ENCODE measurements around the gene HOXC5.
A peak's percentile ranks its signal among the peaks of the same experiment; 100 is the strongest.

Gene HOXC5

DNA sequence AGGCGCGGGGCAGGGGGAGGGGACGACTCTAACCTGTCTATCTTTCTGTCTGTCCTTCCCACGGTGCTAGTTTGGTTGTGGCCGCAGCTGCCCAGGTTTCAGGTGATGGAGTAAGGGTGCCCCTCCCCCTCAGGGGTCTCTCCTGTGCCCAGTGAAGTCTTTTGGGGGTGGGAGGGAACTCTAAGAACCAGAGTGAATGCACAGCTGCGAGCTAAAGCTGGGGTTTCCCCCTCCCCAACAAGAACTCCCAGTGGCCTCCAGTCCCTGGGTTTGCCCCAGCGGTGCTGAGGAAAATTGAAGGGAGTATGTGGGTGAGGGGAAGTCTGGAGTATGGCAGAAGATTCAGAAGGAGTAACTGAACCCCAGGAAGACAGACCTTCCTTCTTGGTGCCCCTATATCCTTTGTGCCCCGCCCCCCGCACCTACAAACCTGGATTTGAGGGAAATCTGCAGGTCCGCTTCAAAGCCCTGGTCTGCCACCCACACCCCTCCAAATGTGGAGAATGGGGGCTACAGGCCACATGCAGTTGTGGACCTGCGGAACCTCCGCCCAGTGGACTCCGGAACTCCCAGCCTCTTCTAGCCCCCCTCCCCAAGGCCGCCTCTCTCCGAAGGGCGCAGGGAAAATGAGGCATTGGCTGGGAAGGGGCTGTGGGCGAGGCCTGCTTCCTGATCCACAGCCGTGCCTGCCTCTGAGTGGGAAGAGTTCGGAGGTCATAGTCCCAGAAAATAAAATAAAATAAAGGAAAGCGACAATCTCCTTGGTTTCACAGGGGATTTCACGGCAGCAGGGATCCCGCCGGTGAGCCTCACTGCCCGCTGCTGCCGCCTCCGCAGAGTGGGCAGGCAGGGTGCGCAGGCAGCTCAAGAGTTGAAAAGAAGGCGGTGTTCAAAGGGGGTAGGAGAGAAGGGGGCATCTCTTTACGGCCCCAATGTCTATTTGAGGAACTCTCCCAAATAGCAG lies 36.3 kb upstream of the HOXC5 start:
- no peak for DNase-seq

DNA sequence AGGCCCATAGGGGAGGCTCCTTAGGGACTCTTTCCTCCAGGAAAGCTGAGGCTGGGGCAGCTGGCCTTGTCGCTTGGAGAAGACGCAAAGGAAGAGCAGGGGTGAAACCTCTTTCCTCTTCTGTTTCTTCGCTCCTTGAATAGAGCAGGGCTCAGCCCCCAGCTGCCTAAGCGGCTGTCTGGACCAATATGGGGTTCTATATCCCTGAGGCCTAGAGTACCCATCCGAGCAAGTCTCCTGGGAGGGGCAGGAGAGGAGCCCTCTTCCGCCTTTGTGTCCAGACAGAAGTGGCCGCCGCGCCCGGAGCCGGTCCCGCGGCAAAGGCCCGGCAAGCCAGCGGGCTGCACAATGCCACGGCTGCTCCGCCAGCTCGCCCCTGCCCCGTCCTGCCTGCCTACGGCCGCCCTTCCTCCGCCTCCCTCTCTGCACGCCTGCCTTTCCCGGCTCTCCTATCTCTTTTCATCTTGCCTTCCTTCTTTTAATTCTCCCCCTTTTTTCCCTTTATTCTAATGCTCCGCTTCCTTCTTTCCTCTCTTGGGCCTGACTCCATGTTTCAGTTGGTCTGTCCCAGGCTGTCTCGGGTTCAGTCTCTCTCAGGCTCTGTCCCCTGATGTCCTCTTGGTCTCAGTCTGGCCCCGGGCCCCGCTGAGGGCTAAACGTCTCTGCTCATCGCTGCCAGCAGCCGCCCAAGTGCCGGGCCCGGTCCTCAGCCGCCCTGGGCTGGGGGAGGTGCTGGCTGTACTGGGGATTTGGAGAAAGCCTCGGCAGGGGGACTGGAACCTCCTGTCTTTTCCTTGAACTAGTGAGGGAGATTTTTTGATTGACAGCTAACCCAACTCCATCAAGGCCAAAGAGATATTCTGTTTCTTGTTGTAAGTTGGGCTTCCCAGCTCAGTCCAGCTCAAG lies 35.4 kb upstream of the HOXC5 start:
- no peak for DNase-seq

DNA sequence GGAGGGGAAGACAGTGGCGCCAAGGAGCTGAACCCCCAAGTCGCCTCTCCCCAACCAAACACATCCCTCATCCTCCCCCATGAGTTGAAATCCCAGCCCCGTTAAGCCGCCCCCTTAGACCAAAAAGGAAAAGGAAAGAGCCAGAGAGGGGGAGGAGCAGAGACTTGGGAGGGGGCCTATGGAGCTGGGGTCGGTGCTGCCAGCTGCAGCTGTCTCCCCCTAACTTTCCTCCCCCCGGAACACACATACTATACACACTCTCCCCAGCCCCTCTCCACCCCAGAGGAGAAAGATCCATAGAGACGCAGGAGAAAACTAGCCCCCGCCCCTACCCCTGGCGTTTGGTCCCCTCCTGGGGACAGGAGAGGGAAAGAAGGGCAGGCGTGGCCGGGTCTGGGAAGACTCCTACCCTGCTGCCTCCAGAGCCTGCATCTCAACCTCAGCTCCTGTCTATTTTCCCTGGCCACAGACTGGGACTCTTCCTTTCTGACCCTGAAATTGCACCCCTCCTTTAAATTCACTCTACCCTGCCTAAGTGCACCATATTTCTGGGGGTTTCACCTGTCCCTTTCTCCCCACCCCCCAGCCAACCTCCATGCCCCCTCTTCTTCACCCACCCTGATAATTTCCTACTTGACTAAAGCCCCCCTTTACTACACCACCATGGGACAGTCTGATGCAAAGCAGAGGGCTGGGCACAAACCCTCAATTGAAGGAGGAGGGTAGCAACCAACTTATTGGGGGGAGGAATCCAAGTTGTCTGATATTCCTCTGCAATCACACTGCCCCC lies 34.5 kb upstream of the HOXC5 start:
- peak; percentile 60 for DNase-seq

DNA sequence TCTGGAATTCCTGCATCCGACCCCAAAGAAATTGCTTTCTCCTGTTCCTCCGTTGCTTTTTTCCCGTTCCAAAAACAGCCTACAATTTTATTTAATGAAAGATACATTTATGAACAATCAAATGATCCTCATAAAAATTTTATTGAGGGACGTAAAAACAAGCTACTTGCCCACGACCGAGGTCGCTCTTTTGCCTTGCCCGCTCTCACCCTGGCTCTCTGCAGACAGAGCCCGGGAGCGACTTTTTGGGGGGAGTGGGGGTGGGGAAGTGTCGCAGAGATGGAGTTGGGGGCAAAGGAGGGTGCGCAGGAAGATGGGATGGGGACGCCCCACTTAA lies 34.0 kb upstream of the HOXC5 start:
- DNase-seq: no peak

DNA sequence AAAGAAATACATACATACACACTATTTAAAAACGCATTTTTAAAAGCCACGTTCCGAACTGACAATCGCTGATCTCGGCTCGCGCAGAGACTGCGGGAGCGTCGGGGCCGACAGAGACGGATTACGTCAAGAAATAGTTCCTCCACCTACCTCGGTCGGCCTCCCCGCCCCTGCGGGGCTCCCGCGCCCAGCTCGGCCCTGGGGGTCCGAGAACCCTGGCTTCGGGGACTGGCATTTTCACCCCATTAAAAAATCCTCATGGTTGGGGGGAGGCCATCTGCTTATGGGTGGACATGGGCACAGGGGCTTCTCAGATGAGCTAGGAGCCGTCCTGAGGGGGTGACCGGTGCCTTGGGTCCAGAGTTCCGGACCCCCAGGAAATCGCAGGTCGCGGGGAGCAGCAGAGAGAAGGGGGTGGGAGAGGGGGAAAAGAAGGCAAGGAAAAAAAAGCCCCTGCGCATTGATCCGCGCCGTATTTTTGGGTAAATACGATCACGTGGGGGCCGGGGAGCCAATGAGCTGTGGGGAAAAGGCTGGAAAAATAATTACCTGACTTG lies 33.2 kb upstream of the HOXC5 start:
- DNase-seq: peak; percentile 88

DNA sequence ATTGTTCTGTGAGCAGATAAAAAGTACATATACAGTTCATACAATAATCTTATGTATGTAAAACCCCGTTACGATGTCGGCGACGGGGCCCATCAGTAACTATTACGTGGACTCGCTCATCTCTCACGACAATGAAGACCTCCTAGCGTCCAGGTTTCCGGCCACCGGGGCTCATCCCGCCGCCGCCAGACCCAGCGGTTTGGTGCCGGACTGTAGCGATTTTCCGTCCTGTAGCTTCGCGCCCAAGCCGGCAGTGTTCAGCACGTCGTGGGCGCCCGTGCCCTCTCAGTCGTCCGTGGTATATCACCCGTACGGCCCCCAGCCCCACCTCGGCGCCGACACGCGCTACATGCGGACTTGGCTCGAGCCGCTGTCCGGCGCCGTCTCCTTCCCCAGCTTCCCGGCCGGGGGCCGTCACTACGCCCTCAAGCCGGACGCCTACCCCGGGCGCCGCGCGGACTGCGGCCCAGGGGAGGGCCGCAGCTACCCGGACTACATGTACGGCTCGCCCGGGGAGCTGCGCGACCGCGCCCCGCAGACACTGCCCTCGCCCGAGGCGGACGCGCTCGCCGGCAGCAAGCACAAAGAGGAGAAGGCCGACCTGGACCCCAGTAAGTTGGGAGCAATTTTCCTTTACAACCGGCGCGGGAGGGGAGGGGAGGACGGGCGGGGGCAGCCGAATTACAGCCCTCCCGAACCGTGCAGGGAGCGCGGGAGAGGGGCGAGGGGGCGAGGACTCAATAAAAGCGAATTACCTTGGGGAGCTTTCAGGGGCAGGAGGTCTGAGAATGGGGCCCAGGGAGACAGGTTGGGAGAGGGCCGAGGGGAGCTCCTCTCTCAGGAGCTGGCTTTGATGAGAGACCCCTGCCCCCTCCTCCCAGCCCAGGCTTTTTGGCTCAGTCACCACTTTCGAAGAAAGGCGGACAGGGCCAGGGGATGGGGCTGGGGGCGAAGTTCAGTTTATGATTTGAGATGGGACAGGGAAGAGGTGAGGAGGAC lies 32.4 kb upstream of the HOXC5 start, which contains the start of gene HOXC9:
TSS of gene HOXC9 (plus strand) at position 46 of the 999 bp plus-strand sequence. CDS start at position 74, 28 bp downstream.
- DNase-seq: no peak

DNA sequence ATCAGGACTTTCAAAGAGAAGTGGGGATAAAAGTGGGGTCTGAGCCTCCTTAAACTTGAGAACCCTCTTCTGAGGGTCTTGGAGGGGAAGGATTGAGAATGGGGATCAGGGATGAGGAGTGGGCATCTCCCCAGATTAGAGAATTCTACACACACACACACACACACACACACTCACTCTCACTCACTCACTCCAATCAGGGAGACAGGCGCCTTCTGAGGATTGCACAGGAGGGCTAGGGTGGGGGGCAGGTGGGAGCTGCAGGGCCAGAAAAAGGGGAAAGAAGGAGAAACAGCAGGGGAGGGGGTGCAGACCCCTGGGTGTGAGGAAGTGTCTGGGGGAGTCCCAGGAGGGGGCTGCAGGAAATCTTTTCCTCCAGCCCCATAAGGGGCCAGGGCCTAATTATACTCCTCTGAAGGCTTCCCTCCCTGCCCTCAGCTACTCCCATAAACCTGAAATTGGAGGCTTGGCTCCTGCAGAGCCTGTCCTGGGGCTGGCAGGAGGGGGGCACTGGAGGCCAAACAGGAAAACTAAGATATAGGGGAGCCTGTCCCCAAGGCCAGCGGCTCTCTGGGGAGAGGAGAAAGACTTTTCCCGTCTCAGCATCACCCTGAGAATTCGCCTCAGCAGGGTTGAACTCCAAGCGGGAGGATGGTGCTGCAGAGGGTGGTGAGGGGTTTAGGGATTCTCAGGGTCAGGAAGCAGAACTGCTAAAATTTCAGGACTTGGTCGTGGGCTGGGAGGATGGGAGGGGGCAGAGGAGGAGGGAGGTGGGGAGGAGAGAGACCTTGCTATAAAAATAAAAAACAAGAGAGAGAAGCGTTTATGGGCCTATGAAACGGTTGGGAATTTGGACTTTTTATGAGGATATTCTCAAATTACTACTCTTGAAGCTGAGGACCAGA lies 31.3 kb upstream of the HOXC5 start:
- DNase-seq: no peak

DNA sequence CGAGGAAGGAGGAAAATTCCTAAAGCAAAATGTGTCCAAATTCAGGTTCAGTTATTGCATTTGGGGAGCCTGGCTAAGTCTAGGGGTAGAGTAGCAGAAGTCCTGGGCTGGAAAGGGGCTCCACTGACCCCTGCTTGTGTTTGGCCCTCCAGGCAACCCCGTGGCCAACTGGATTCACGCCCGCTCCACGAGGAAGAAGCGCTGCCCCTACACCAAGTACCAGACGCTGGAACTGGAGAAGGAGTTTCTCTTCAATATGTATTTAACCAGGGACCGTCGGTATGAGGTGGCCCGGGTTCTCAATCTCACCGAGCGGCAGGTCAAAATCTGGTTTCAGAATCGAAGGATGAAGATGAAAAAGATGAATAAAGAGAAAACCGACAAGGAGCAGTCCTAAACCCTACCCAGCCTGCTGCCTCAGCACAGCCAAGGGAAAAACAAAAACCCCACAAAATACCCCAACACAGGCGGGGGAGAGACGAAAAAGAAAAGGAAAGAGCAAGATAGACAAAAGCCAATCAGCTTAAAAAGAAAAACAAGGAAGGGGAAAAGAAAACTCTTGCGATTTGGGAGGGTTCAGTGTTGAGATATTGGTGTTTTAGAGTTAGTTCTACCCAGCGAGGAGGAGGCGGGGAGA lies 30.5 kb upstream of the HOXC5 start:
- no peak for DNase-seq

DNA sequence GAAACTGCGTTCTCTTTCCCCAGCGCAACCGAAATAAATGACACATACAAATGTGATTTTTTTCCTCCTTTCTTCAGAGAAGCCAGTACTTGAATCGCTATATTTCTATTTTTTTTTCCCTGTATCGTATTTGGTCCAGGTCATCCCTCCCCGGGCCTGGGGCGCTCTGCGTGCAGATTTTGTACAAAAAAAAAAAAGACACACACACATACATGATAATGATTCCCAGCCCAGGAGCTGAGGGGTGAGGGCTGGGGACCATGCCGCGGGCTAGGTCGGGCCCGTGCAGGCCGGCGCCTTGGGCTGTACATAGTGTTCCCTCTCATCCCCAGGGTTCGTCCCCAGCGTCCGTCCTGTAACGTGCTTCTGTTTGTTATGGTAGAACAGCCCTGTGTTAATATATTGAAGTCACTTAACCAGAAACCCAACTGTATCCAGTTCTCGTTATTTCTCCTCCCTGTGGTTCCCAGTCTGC lies 29.9 kb upstream of the HOXC5 start:
- no peak for DNase-seq

DNA sequence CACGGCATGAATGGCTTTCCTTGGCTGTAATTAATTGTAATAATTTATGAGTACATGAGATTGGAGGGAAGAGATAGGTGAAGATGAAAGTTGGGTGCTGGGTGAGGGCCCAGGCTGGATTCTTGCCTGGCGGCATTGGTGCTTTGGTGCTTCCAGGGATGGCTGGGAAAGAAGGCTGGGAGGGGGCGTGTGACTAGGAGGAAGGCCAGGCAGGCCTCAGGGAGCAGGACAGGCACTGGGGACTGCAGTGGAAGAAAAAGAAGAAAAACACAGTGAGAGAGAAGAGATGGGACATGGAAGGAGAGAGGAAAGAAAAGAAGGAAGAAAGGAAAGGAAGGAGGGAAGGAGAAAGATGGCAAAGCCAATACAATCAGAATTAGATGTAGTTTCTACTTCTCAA lies 29.2 kb upstream of the HOXC5 start:
- DNase-seq: no peak

DNA sequence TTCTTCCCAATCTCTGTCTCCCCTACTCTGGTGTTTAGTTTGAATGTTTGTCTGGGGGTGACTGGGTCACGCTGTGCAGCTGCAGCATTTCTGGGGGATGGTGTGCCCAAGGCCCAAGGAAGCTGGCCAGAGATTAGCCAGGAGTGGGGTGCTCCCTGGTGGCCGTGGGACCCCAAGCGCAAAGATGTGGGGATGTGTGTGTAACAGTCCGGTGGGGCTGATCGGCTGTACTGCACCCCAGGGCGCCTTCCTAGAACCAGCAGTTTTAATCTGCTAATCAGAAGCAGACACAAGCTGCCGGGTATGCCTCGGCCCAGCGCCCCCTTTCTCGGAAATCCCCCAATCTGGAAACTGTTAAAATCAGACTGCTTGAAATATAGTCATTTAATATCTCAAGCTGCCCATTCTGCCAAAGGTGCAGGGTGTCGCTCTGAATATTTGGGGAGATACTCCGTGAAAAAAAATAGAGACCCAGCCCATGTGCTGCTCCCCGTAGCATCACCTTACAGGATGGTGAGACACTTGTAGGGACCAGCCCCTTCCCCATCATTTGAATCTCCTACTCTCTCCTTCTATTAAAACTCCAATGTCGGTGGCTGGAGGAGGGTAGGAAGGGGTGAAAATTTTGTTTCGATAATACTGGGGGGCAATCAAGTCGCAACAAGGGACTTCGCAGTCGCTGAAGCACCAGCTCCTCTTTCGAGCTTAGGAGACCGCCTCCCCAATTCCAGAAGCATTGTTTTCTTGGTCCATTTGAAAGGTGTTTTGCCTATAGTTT lies 28.6 kb upstream of the HOXC5 start:
- no peak for DNase-seq

DNA sequence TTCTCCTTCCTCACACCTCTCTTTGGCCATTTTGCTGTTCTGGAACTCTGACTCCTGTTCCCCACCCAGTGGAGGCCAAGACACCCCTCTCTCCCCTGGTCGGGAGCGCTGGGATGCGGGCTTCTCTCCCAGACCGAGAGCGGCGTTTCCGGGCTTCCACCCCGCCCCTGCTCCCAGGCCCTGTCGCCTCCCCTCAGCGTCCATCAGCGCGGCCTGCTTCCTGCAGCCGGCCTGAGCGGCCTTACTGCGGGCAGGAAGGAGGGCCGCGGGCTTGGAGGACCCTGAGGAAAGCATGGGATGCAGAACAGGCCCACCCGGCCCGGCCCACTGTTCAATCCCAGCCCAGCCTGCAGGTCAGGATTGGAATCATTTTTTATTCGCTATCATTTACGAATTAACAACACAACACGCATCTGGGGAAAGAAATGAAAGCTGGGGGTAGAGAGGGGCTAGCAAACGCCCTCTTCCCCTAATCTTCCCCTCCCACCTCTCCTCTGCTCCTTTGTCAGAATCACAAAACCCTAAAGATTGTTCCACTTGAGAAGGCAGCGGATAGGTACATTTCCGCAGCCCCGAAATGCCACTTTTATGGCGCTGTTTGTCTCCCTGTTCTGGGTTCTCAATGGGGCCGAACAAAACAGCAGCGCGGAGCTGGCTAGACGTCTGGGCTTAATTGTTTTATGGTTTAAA lies 27.9 kb upstream of the HOXC5 start:
- DNase-seq: peak; percentile 76

DNA sequence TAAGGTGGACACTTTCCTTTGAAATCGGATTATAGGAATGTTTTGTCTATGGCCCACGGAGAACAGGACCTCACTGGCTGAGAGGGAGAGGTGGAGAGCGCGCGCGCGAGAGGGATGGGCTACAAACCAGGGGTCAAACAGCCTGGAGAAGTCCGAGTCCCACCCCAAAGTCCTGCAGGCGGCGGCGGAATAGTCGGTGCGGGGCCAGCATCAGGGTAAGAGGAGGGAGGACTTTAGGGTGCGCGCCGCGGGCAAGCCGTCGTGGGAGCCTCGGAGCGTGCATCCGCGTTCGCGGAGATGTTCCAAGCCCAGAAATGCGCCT lies 27.4 kb upstream of the HOXC5 start:
- DNase-seq: no peak

DNA sequence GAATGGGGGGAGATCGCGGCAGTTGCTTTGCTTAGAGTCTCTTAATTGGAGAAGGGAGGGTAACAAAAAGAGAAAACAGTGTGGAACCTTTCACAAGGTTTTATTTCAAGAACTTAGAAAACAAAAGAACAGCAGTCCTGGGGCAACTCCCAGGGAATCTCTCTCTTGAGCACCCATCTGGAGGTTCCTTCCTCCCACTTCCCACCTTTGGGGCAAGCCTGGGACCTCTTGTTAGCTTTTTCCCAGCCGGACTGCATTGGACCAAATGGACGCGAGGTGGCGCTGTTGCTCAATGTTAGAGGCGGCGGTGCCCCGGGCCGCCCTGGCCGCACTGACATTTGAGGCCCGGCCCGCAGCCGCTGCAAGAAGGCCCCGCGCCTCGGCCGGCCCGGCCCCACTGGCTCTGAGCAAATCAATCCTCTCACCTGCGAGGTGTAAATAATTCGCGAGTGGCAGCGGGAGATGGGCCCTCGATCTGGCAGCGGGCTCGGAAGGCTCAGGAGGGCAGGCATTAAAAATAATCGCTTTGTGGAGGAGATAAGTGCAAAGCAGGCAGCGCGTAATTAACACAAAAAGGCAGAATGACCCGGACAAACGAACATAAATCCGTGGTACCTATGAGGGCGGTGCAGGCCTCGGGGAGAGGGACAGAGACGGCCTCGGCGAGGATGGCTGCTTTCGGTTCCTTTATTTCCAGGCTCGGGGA lies 26.8 kb upstream of the HOXC5 start:
- peak; percentile 93 for DNase-seq

DNA sequence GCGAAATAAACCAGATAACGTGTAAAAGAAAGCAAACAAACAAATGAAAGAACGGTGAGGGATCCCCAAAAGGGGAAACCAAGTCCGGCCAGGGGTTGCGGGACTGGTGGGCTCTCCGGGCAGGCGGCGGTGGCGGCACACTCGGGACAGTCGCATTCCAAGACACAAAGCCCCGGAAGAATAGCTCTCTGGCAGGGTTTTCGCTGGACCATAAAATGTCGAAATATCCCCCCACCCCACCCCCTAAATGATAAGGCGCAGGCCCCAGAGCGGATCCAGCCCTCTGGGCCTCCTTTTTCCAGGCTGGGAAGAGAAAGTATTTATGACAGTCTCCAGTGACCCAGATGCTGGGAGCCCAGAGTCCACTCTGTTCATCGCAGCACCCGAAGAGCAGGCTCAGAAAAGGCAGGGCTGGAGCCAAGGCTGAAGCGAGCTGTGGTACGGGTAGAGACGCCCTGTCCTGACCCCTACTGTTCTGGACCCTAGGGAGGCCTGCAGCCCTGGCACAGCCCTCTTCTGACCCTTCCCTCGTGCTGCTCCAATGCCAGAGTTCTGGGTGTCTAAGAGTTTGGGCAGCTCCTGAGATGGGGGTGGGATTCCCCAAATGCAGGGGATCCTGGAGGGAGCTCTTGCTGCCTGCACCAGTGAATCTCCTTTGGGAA lies 26.2 kb upstream of the HOXC5 start:
- no peak for DNase-seq

DNA sequence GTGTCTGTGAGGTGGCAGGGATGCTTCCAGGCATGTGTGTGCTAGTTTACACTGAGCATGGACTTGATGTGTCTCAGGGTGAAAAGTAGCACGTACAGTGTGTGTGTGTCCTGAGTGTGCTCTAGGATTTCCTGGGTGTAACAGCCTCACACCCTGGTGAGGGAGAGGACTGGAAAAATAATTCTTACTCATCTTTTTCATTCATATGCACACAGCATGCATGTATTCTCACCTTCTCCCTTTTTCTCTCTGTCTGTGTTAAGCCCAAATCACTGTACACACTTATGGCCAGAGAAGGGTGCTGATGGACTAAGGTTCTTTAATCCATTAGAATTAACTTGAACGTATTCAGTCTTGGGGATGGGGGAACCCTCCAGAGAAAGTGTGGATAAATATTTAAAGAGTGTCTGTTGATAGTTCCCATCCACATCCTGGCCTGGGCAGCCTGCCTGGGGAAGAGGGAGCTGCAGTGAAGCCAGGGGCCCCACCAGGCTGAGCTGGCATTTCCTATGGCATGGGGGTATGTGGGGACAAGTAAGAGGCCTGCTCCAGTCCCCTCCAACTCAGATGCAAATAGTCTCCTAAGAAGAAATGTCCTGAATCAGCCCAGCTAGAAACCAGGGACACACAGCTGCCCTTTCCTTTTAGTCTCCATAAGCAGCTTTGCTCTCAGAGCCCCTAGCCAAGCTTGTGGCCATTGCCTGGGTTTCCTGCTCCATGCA lies 25.2 kb upstream of the HOXC5 start:
- DNase-seq: no peak

DNA sequence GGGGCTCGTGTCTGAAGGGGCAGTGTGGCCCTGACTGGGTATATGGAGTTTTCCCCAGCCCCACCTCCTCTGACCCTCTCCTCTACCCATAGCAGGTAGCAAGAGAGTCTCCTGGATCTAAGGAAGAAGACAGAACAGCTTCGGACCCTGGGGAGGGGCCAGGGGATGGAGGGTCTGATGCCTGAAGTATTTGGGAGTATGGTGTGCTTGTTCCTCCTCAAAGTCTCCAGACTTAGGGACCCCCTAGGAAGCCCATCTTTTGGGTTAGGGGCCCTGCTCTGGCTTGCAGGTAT lies 24.6 kb upstream of the HOXC5 start:
- DNase-seq: no peak
